ENCODE measurements around the gene NSUN2. TPM values are rescaled to one million over a fixed set of nuclear protein-coding genes. Genes with fewer than 3 reads are reported as not detected.

NSUN2 gene
- total RNA-seq, 2 experiments from 2014 or later = 110 to 111 TPM

- Mint-ChIP-seq H3K27ac (no peak overlapping the region), H3K27me3 (peaks cover 8% of the 10 kb centered on the region), H3K9me3 (no peaks in the 10 kb centered on the region), H3K36me3 (ENCODE audit: low read depth) (no peaks in the 10 kb centered on the region), H3K4me3 (no peak overlapping the region), H3K4me1 (ENCODE audit: low read depth) (peaks cover 3% of the 10 kb centered on the region)
- intact Hi-C loops (cut with micrococcal nuclease) = no loop called here
- DNase-seq = no peak
- CTCF ChIA-PET = no interaction called here
- no peak for ATAC-seq
- TF ChIP-seq, protein P1, sequence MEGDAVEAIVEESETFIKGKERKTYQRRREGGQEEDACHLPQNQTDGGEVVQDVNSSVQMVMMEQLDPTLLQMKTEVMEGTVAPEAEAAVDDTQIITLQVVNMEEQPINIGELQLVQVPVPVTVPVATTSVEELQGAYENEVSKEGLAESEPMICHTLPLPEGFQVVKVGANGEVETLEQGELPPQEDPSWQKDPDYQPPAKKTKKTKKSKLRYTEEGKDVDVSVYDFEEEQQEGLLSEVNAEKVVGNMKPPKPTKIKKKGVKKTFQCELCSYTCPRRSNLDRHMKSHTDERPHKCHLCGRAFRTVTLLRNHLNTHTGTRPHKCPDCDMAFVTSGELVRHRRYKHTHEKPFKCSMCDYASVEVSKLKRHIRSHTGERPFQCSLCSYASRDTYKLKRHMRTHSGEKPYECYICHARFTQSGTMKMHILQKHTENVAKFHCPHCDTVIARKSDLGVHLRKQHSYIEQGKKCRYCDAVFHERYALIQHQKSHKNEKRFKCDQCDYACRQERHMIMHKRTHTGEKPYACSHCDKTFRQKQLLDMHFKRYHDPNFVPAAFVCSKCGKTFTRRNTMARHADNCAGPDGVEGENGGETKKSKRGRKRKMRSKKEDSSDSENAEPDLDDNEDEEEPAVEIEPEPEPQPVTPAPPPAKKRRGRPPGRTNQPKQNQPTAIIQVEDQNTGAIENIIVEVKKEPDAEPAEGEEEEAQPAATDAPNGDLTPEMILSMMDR (IDR thresholded peaks at IDR 0.05) = no peak
- POLR2A ChIA-PET = no interaction called here
Measured at GRCh38 chr5:6556802-6557102, 76.1 kb downstream of the NSUN2 start.

DNA sequence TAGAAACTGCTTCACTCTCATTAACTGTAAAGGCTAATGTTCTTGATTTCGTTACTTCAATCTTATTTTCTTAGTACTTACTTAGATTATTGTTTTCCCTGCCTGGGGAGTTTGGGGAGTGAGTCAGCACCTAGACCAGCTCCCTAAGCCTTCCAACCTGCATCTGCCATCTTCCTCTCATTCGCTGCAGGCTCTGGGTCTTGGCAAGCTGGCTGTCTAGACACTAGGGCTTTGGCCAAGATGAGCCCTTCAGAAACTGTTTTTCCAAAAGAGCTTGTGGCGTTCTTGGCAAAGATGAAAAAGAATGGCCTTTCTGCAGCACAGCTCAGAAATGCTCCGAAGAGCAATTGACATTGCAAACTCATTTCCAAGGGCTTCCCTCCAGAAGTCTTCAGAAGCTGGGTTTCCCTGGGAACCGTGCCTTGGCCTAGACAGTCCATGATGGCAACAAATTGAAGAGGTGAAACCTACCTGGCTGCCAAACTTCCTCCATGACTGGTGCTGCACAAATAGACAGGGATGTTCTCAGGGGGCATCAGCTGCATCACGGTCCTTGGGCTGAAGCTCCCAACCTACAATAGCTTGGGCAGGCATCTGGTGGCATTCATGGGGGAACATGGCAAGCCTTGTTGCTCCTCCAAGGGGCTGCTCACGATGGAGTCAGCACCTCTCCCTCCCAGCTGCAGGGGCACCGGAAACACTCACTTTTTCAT, 76.6 kb downstream of the NSUN2 start:
- H3K4me1 Mint-ChIP-seq (ENCODE audit: low read depth) = peaks cover 3% of the 10 kb centered on the region
- TF ChIP-seq, protein P1 (IDR thresholded peaks at IDR 0.05) = no peak
- no peak for DNase-seq
- no peak overlapping the region for H3K27ac Mint-ChIP-seq
- peaks cover 8% of the 10 kb centered on the region for H3K27me3 Mint-ChIP-seq
- CTCF ChIA-PET = no interaction called here
- ATAC-seq = no peak
- H3K36me3 Mint-ChIP-seq (ENCODE audit: low read depth) = no peaks in the 10 kb centered on the region
- intact Hi-C loops (cut with micrococcal nuclease) = no loop called here
- H3K9me3 Mint-ChIP-seq = no peaks in the 10 kb centered on the region
- H3K4me3 Mint-ChIP-seq = no peak overlapping the region
- POLR2A ChIA-PET = no interaction called here

GRCh38 chr5:6554812-6555211, 78.0 kb downstream of the NSUN2 start:
- H3K27me3 Mint-ChIP-seq = peaks cover 11% of the 10 kb centered on the region
- POLR2A ChIA-PET = interaction anchor here (0.6 kb wide), 1 partner anchor 75 kb away, joined by 4 read pairs; no protein-coding TSS in a partner anchor
- no peaks in the 10 kb centered on the region for H3K36me3 Mint-ChIP-seq (ENCODE audit: low read depth)
- no peak for DNase-seq
- TF ChIP-seq, protein P1 (IDR thresholded peaks at IDR 0.05) = no peak
- no peak overlapping the region for H3K27ac Mint-ChIP-seq
- ATAC-seq = no peak
- intact Hi-C loops (cut with micrococcal nuclease) = no loop called here
- H3K9me3 Mint-ChIP-seq = no peaks in the 10 kb centered on the region
- CTCF ChIA-PET = no interaction called here
- peaks cover 3% of the 10 kb centered on the region for H3K4me1 Mint-ChIP-seq (ENCODE audit: low read depth)
- no peak overlapping the region for H3K4me3 Mint-ChIP-seq

DNA sequence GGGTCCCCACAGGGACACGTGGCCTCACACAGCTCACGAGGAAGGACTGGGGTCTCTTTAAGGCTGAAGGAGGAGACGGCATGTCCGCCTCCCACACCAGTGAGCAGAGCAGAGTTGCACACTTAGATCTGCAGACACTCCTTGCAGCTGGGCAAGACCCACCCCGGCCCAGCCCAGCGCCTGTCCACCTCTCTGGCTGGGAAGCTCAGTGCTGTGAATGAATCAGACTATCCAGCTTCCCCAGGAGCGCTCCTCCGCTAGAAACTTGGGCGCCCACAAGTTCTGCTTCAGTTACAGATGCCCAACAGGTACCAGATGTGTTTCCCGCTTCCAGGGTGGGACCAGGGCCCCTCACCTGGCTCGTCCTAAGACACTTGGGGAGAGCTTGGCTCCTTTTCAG, 78.9 kb downstream of the NSUN2 start:
- peaks cover 3% of the 10 kb centered on the region for H3K4me1 Mint-ChIP-seq (ENCODE audit: low read depth)
- H3K27ac Mint-ChIP-seq = no peak overlapping the region
- ChIA-PET POLR2A (interaction anchor here (0.6 kb wide), 1 partner anchor 76 kb away, joined by 4 read pairs; no protein-coding TSS in a partner anchor), CTCF (no interaction called here)
- intact Hi-C loops (cut with micrococcal nuclease) = no loop called here
- DNase-seq (no peak), ATAC-seq (no peak)
- TF ChIP-seq, protein P1 (IDR thresholded peaks at IDR 0.05) = no peak
- H3K4me3 Mint-ChIP-seq = no peak overlapping the region
- peaks cover 11% of the 10 kb centered on the region for H3K27me3 Mint-ChIP-seq
- H3K9me3 Mint-ChIP-seq = no peaks in the 10 kb centered on the region
- H3K36me3 Mint-ChIP-seq (ENCODE audit: low read depth) = no peaks in the 10 kb centered on the region

- TF ChIP-seq, protein P1 (IDR thresholded peaks at IDR 0.05) = no peak
- ChIA-PET POLR2A (no interaction called here), CTCF (no interaction called here)
Measured at GRCh38 chr5:6552612-6553011, 80.2 kb downstream of the NSUN2 start.

More at GRCh38 chr5:6552612-6553011, 80.2 kb downstream of the NSUN2 start:
- H3K27me3 Mint-ChIP-seq = peaks cover 11% of the 10 kb centered on the region
- no peaks in the 10 kb centered on the region for H3K36me3 Mint-ChIP-seq (ENCODE audit: low read depth)
- peaks cover 8% of the 10 kb centered on the region for H3K4me1 Mint-ChIP-seq (ENCODE audit: low read depth)
- ATAC-seq (no peak), DNase-seq (no peak)
- no peak overlapping the region for H3K27ac Mint-ChIP-seq
- intact Hi-C loops (cut with micrococcal nuclease) = no loop called here
- H3K4me3 Mint-ChIP-seq = no peak overlapping the region
- H3K9me3 Mint-ChIP-seq = peaks cover 4% of the 10 kb centered on the region
